ENCODE data around the gene TTYH1. TPM values are rescaled to one million over a fixed set of nuclear protein-coding genes. Genes with fewer than 3 reads are reported as not detected.

TTYH1 gene
- total RNA-seq, 1 experiment from 2014 or later = 0.62 TPM

DNA sequence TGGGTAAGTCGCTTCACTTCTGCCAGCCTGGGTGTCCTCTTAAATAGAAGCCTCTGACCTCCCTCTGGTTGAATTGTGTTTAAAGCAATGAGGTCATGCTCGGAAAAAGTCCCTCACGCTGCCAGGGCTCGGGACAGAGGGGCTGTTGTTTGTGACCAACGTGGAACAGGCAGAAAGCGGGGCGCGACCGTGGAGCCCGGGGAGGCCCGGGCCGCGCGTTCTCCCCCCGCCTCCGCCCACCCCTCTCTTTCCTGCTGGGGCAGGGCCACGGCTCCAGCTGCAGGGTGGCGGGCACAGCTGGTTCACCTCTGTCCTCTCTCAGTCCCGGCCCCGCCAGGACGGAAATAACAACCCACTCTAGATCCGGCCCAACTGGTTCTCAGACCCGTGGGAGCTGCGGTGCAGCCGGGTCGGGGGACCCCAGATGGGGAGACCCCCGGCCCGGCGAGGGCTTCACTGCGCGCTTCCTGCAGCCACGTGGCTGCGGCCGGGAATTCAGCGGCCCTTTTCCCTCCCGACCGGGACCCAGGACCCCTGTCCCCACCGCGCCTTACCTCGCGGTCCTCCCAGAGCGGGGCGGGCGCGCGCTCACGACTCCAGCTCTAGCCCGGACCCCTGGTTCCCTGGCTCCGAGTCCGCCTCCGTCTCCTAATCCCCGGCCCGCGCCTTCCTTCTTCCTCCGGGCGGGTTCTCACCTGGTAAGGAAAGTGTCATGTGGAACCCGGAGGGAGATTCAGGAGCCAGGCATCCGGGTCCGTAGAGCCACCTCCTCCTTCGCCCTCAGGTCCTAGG lies 55.9 kb downstream of the TTYH1 start:
- BruUV-seq (replicated peaks) = no TSS peak
- H3K9me3 ChIP-seq (ENCODE audit: control insufficient read depth, insufficient read depth, low read depth, low read length) = no peaks in the 10 kb centered on the region
- intact Hi-C loops (cut with micrococcal nuclease; ENCODE audit: unreplicated experiment) = no loop called here
- POLR2A ChIA-PET = interaction anchor here (0.6 kb wide), 2 partner anchors 9 to 418 kb away, joined by 6 to 16 read pairs; no protein-coding TSS in a partner anchor
- CTCF ChIA-PET = no interaction called here
- in situ Hi-C loops (cut with HindIII; ENCODE audit: low pct_unique_long_range_greater_than_20kb, low sequenced_read_pairs) = no loop called here
- peak overlapping the region; percentile 37 to 59 for H3K4me3 ChIP-seq (ENCODE audit: low read depth in 2 of 2, low read length in 2 of 2)
- DNase-seq (ENCODE audit: low read depth, low spot score) (no peak), ATAC-seq (peak; percentile 69)
- H3K27ac ChIP-seq (ENCODE audit: low read length) = peak overlapping the region; percentile 48; the same call in 1 of the 2 replicates
- TF ChIP-seq, protein P1, sequence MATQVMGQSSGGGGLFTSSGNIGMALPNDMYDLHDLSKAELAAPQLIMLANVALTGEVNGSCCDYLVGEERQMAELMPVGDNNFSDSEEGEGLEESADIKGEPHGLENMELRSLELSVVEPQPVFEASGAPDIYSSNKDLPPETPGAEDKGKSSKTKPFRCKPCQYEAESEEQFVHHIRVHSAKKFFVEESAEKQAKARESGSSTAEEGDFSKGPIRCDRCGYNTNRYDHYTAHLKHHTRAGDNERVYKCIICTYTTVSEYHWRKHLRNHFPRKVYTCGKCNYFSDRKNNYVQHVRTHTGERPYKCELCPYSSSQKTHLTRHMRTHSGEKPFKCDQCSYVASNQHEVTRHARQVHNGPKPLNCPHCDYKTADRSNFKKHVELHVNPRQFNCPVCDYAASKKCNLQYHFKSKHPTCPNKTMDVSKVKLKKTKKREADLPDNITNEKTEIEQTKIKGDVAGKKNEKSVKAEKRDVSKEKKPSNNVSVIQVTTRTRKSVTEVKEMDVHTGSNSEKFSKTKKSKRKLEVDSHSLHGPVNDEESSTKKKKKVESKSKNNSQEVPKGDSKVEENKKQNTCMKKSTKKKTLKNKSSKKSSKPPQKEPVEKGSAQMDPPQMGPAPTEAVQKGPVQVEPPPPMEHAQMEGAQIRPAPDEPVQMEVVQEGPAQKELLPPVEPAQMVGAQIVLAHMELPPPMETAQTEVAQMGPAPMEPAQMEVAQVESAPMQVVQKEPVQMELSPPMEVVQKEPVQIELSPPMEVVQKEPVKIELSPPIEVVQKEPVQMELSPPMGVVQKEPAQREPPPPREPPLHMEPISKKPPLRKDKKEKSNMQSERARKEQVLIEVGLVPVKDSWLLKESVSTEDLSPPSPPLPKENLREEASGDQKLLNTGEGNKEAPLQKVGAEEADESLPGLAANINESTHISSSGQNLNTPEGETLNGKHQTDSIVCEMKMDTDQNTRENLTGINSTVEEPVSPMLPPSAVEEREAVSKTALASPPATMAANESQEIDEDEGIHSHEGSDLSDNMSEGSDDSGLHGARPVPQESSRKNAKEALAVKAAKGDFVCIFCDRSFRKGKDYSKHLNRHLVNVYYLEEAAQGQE (IDR thresholded peaks at IDR 0.05; ENCODE audit: insufficient read depth in 1 of 2, low read depth in 2 of 2, low read length in 1 of 2) = no peak
- TF ChIP-seq SIN3A (IDR thresholded peaks at IDR 0.05; ENCODE audit: borderline replicate concordance, insufficient read depth, low read depth, low read length) (no peak), POLR2AphosphoS5 (IDR thresholded peaks at IDR 0.05; ENCODE audit: low read depth, low read length) (no peak), TCF7L2 (IDR thresholded peaks at IDR 0.05; ENCODE audit: low read depth, low read length) (no peak)
- TF ChIP-seq, protein P2, sequence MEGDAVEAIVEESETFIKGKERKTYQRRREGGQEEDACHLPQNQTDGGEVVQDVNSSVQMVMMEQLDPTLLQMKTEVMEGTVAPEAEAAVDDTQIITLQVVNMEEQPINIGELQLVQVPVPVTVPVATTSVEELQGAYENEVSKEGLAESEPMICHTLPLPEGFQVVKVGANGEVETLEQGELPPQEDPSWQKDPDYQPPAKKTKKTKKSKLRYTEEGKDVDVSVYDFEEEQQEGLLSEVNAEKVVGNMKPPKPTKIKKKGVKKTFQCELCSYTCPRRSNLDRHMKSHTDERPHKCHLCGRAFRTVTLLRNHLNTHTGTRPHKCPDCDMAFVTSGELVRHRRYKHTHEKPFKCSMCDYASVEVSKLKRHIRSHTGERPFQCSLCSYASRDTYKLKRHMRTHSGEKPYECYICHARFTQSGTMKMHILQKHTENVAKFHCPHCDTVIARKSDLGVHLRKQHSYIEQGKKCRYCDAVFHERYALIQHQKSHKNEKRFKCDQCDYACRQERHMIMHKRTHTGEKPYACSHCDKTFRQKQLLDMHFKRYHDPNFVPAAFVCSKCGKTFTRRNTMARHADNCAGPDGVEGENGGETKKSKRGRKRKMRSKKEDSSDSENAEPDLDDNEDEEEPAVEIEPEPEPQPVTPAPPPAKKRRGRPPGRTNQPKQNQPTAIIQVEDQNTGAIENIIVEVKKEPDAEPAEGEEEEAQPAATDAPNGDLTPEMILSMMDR (IDR thresholded peaks at IDR 0.05) = no peak
- peaks cover 15% of the 10 kb centered on the region for H3K4me1 ChIP-seq (ENCODE audit: control insufficient read depth, insufficient read depth, low read length)
- H3K36me3 ChIP-seq (ENCODE audit: control insufficient read depth, insufficient read depth, low read length) = no peaks in the 10 kb centered on the region
- no peaks in the 10 kb centered on the region for H3K27me3 ChIP-seq (ENCODE audit: control insufficient read depth, insufficient read depth, low read length)

DNA sequence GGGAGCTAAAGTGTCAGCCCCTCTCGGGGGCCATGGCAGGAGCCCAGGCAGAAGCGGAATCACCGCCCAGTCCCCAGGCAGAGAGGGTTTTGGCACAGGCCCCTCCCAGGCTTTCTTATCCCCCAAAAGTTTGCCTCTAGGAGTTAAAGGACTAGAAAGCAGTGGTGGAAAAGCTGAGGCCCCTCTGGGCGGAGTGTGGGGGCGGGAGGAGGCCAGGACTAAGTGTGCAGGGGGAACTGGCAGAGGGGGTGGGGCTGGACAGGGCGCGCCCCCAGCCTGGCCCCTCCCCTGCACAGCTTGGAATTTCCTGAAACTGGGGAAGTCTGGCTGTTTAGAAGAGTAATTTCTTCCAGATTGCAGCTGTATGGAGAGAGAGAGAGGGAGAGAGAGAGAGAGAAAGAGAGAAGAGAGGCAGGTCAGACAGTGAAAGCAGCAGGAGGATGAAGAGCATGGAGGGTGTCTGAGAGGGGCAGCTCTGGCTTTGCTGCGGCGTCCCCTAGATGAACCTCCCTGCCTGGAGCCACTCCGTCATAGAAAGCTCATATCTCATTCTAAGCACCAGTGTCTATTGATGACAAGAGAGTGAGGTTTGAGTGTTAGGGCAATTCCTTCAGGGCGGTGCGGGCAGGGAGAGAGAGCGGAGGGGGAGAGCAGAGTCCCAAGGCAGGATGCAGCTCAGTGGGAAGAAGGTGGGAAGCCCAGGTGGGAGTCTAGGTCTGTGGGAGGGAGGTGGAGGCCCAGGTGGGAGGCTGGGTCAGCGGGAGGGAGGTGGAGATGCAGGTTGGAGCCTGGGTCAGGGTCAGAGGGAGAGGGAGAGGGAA lies 58.0 kb downstream of the TTYH1 start, which contains the start of gene CDC42EP5:
Gene CDC42EP5, minus strand, starts transcription at position 226 of the 821 bp plus-strand sequence. CDS start 7,749 bp downstream, outside the sequence.
- no peak for TF ChIP-seq POLR2AphosphoS5 (IDR thresholded peaks at IDR 0.05; ENCODE audit: low read depth, low read length)
- TF ChIP-seq, protein P1 (IDR thresholded peaks at IDR 0.05; ENCODE audit: insufficient read depth in 1 of 2, low read depth in 2 of 2, low read length in 1 of 2) = no peak
- no peak for TF ChIP-seq SIN3A (IDR thresholded peaks at IDR 0.05; ENCODE audit: borderline replicate concordance, insufficient read depth, low read depth, low read length)
- no peak for TF ChIP-seq TCF7L2 (IDR thresholded peaks at IDR 0.05; ENCODE audit: low read depth, low read length)
- TF ChIP-seq, protein P2 (IDR thresholded peaks at IDR 0.05) = no peak
- DNase-seq (ENCODE audit: low read depth, low spot score) = no peak
- ChIA-PET POLR2A (interaction anchor here (0.6 kb wide), 1 partner anchor 283 kb away, joined by 6 read pairs; no protein-coding TSS in a partner anchor), CTCF (interaction anchor here (0.6 to 1.0 kb wide), 2 partner anchors 201 to 476 kb away, joined by 3 to 4 read pairs; no protein-coding TSS in a partner anchor)
- ATAC-seq = peak; percentile 67
- Histone ChIP-seq H3K27ac (ENCODE audit: low read length) (no peak within 1 kb of the TSS), H3K36me3 (ENCODE audit: control insufficient read depth, insufficient read depth, low read length) (no peaks in the 10 kb centered on the region), H3K9me3 (ENCODE audit: control insufficient read depth, insufficient read depth, low read depth, low read length) (no peaks in the 10 kb centered on the region), H3K27me3 (ENCODE audit: control insufficient read depth, insufficient read depth, low read length) (no peaks in the 10 kb centered on the region), H3K4me1 (ENCODE audit: control insufficient read depth, insufficient read depth, low read length) (peaks cover 15% of the 10 kb centered on the region), H3K4me3 (ENCODE audit: low read depth in 2 of 2, low read length in 2 of 2) (peak within 1 kb of the TSS; percentile 10 to 47; a peak in 3 of 4 replicates)
- intact Hi-C loops (cut with micrococcal nuclease; ENCODE audit: unreplicated experiment) (no loop called here), in situ Hi-C loops (cut with HindIII; ENCODE audit: low pct_unique_long_range_greater_than_20kb, low sequenced_read_pairs) (no loop called here)
- no TSS peak for BruUV-seq (replicated peaks)
